Upper lobe of right lung (tissue), 1 donor: ENCODE measurements around the gene SEMA6B. TPM values are rescaled to one million over a fixed set of nuclear protein-coding genes. Genes with fewer than 3 reads are reported as not detected.

ENCODE experiments used
- ATAC-seq: fragments of 200-7000 bp; cut with Tn5 transposase; one replicate; pipeline ENCODE4 v1.9.1; 2020; ENCODE audit warnings: mild to moderate bottlenecking, moderate library complexity
- DNase-seq: peaks from one replicate; pipeline ENCODE4 v3.0.0-alpha.2; 2020
- H3K27ac ChIP-seq: fragments of 200-600 bp; one replicate; pipeline ENCODE4 v1.8.0; 2022
- H3K27me3 ChIP-seq: fragments of 200-600 bp; one replicate; pipeline ENCODE4 v1.8.0; 2022; ENCODE audit warnings: mild to moderate bottlenecking
- H3K36me3 ChIP-seq: fragments of 200-600 bp; one replicate; pipeline ENCODE4 v1.8.0; 2022
- H3K4me1 ChIP-seq: fragments of 200-600 bp; one replicate; pipeline ENCODE4 v1.8.0; 2022
- H3K4me3 ChIP-seq: fragments of 200-600 bp; one replicate; pipeline ENCODE4 v1.8.0; 2022; ENCODE audit warnings: mild to moderate bottlenecking
- H3K9me3 ChIP-seq: fragments of 200-600 bp; one replicate; pipeline ENCODE4 v1.8.0; 2022
- CTCF ChIP-seq: fragments of 200-600 bp; IDR thresholded peaks from one replicate; pipeline ENCODE4 v1.8.0; 2022; ENCODE audit warnings: antibody characterized with exemption
- intact Hi-C: fragments of 100-400 bp; cut with DNase I; formaldehyde crosslinking; loops from one replicate; pipeline ENCODE4 v1.11.0; 2022
- long read RNA-seq: library from polyadenylated mRNA; unstranded; transcript quantifications from one replicate; pipeline ENCODE4 v2.0.0, GENCODE V29; 2021
- total RNA-seq: library from RNA; stranded (reverse); fragmentation: NEBNext Ultra II Directional; extraction: Animal tissue kit (Norgen Biotek cat#: 25700); gene quantifications from one replicate; pipeline ENCODE4 v1.2.1, GENCODE V29; 2021
- donor health status: DM: no; HTN: yes; CAD: no; lungs with severe emphysema.

Gene SEMA6B
- total RNA-seq = 20.3 TPM
- long read RNA-seq, partial matches to known transcripts = 8 of 11 reads
- long read RNA-seq, other reads (novel, unspliced or antisense) = 3 of 11 reads

GRCh38 chr19:4559569-4559968 lies at the start of gene SEMA6B:
TSS of gene SEMA6B (minus strand) at chr19:4559684. CDS start at chr19:4558457, 1,227 bp downstream.
- Histone ChIP-seq H3K9me3 (no peaks in the 10 kb centered on the region), H3K4me3 (peak within 1 kb of the TSS; percentile 53), H3K27ac (peak within 1 kb of the TSS; percentile 74), H3K4me1 (peaks cover 6% of the 10 kb centered on the region), H3K27me3 (no peaks in the 10 kb centered on the region), H3K36me3 (no peaks in the 10 kb centered on the region)
- intact Hi-C loops = no loop called here
- ATAC-seq = peak; percentile 63
- TF ChIP-seq CTCF = no peak
- DNase-seq = no peak

GRCh38 chr19:4606921-4607678 lies 47.6 kb upstream of the SEMA6B start:
- Histone ChIP-seq H3K4me3 (no peak overlapping the region), H3K36me3 (no peaks in the 10 kb centered on the region), H3K4me1 (peaks cover 4% of the 10 kb centered on the region), H3K27me3 (peaks cover 20% of the 10 kb centered on the region), H3K9me3 (no peaks in the 10 kb centered on the region), H3K27ac (no peak overlapping the region)
- no peak for DNase-seq
- intact Hi-C loops = no loop called here
- no peak for TF ChIP-seq CTCF
- ATAC-seq = peak; percentile 15

- Histone ChIP-seq H3K9me3 (no peaks in the 10 kb centered on the region), H3K4me1 (peaks cover 4% of the 10 kb centered on the region), H3K27me3 (peaks cover 24% of the 10 kb centered on the region), H3K4me3 (no peak overlapping the region), H3K27ac (no peak overlapping the region), H3K36me3 (no peaks in the 10 kb centered on the region)
- ATAC-seq (no peak), DNase-seq (no peak)
- TF ChIP-seq CTCF = no peak
- intact Hi-C loops = no loop called here
Observed at GRCh38 chr19:4606181-4606580, 46.7 kb upstream of the SEMA6B start.

- Histone ChIP-seq H3K9me3 (no peaks in the 10 kb centered on the region), H3K27me3 (peaks cover 36% of the 10 kb centered on the region), H3K27ac (no peak overlapping the region), H3K4me1 (peaks cover 4% of the 10 kb centered on the region), H3K36me3 (no peaks in the 10 kb centered on the region), H3K4me3 (no peak overlapping the region)
- ATAC-seq (no peak), DNase-seq (no peak)
- intact Hi-C loops = no loop called here
- no peak for TF ChIP-seq CTCF
Observed at GRCh38 chr19:4604912-4605311, 45.4 kb upstream of the SEMA6B start.

GRCh38 chr19:4602915-4603314 lies 43.4 kb upstream of the SEMA6B start:
- no peaks in the 10 kb centered on the region for H3K9me3 ChIP-seq
- TF ChIP-seq CTCF = no peak
- ATAC-seq = no peak
- H3K4me3 ChIP-seq = no peak overlapping the region
- no peak for DNase-seq
- H3K36me3 ChIP-seq = no peaks in the 10 kb centered on the region
- no peak overlapping the region for H3K27ac ChIP-seq
- peaks cover 52% of the 10 kb centered on the region for H3K27me3 ChIP-seq
- H3K4me1 ChIP-seq = peaks cover 8% of the 10 kb centered on the region
- intact Hi-C loops = no loop called here
